Activated CD4-positive, alpha-beta T cell treated with anti-CD3 and anti-CD28 coated beads for 4 hours (primary cell): Measurements from ENCODE around the gene CTSO.

ENCODE experiments used
- DNase-seq, 2 donors: peaks; one replicate each; pipeline ENCODE4 v3.0.0-alpha.2; 2020

The CTSO gene

GRCh38 chr4:155953151-155954117 lies at the start of gene CTSO:
Gene CTSO, minus strand, starts transcription at chr4:155953866. Its CDS starts 19 bp downstream, at chr4:155953847.
- DNase-seq = peak; percentile 62 to 72

GRCh38 chr4:156000491-156000890 lies 46.8 kb upstream of the CTSO start:
- DNase-seq = no peak

GRCh38 chr4:155999725-156000124 lies 46.1 kb upstream of the CTSO start:
- DNase-seq = no peak

GRCh38 chr4:155995069-155995468 lies 41.4 kb upstream of the CTSO start:
- DNase-seq = no peak

GRCh38 chr4:155984106-155984797 lies 30.6 kb upstream of the CTSO start:
- DNase-seq = no peak

- no peak for DNase-seq
Measured at GRCh38 chr4:155982736-155983385, 29.2 kb upstream of the CTSO start.

- DNase-seq = no peak
Measured at GRCh38 chr4:155978810-155979209, 25.1 kb upstream of the CTSO start.

- no peak for DNase-seq
Measured at GRCh38 chr4:155975511-155975910, 21.8 kb upstream of the CTSO start.

GRCh38 chr4:155974996-155975395 lies 21.3 kb upstream of the CTSO start:
- DNase-seq = no peak

GRCh38 chr4:155974476-155974749 lies 20.7 kb upstream of the CTSO start:
- DNase-seq = no peak

- no peak for DNase-seq
Measured at GRCh38 chr4:155973639-155974475, 20.2 kb upstream of the CTSO start.

- DNase-seq = no peak
Measured at GRCh38 chr4:155972098-155972497, 18.4 kb upstream of the CTSO start.

- DNase-seq = no peak
Measured at GRCh38 chr4:155966731-155967395, 13.2 kb upstream of the CTSO start.

GRCh38 chr4:155966171-155966570 lies 12.5 kb upstream of the CTSO start:
- no peak for DNase-seq

- no peak for DNase-seq
Measured at GRCh38 chr4:155964016-155964891, 10.6 kb upstream of the CTSO start.

- no peak for DNase-seq
Measured at GRCh38 chr4:155962767-155963166, 9.1 kb upstream of the CTSO start.

- no peak for DNase-seq
Measured at GRCh38 chr4:155961575-155961974, 7.9 kb upstream of the CTSO start.

GRCh38 chr4:155960522-155960921 lies 6.9 kb upstream of the CTSO start:
- DNase-seq = no peak

GRCh38 chr4:155959417-155959816 lies 5.8 kb upstream of the CTSO start:
- DNase-seq = no peak

- DNase-seq = no peak
Measured at GRCh38 chr4:155956461-155956860, 2.8 kb upstream of the CTSO start.

GRCh38 chr4:155954939-155955338 lies 1.3 kb upstream of the CTSO start:
- no peak for DNase-seq
